ENCODE results near the gene NPR2. TPM values are rescaled to one million over a fixed set of nuclear protein-coding genes. Genes with fewer than 3 reads are reported as not detected.

The NPR2 gene
- total RNA-seq, 1 experiment from 2014 or later = 12.5 TPM

- Histone ChIP-seq H4K8ac (replicated peaks; ENCODE audit: insufficient read length, low read depth, low read length) (no peak overlapping the region), H2BK5ac (ENCODE audit: insufficient read length, low read length) (no peak overlapping the region), H2BK12ac (ENCODE audit: insufficient read length, low read depth, low read length) (no peak overlapping the region), H2AFZ (ENCODE audit: low read length) (no peak overlapping the region), H3K23me2 (ENCODE audit: insufficient read length, low read depth, low read length, poor library complexity, severe bottlenecking) (peaks cover 3% of the 10 kb centered on the region), H3K56ac (ENCODE audit: insufficient read length, low read depth, low read length) (no peak overlapping the region), H3K27ac (ENCODE audit: insufficient read length, low read depth, low read length) (no peak overlapping the region), H3K14ac (ENCODE audit: insufficient read depth, low read length) (no peak overlapping the region), H4K91ac (ENCODE audit: insufficient read length, low read depth, low read length) (no peak overlapping the region), H3K9me3 (ENCODE audit: control insufficient read depth, low read depth, low read length) (no peaks in the 10 kb centered on the region), H3K27me3 (ENCODE audit: insufficient read depth, low read length) (no peaks in the 10 kb centered on the region), H3K79me2 (ENCODE audit: insufficient read depth, low read length) (no peaks in the 10 kb centered on the region), H3K4me2 (ENCODE audit: insufficient read depth, insufficient read length, low read length) (no peak overlapping the region), H2BK120ac (ENCODE audit: low read depth, low read length, poor library complexity, severe bottlenecking) (no peak overlapping the region), H4K5ac (ENCODE audit: insufficient read length, low read depth, low read length) (no peak overlapping the region), H3K23ac (ENCODE audit: insufficient read length, low read depth, low read length) (no peak overlapping the region), H3T11ph (ENCODE audit: low read length) (no peak overlapping the region), H4K20me1 (ENCODE audit: control insufficient read depth, insufficient read depth, insufficient read length) (no peaks in the 10 kb centered on the region), H3K79me1 (ENCODE audit: insufficient read depth, low read depth, low read length, poor library complexity, severe bottlenecking) (no peaks in the 10 kb centered on the region), H2BK15ac (ENCODE audit: low read depth, low read length) (no peak overlapping the region), H3K18ac (ENCODE audit: insufficient read length, low read depth, low read length) (no peak overlapping the region), H3K4me1 (ENCODE audit: insufficient read depth, low read length) (no peaks in the 10 kb centered on the region), H3K4ac (ENCODE audit: low read depth, low read length) (no peak overlapping the region), H3K9ac (ENCODE audit: extremely low read depth, insufficient read length, low read length) (no peak overlapping the region), H2AK5ac (ENCODE audit: insufficient read length, low read length) (no peak overlapping the region), H2BK20ac (ENCODE audit: low read depth, low read length, poor library complexity, severe bottlenecking) (no peak overlapping the region)
- Mint-ChIP-seq H3K27me3 (ENCODE audit: low read depth) (peaks cover 4% of the 10 kb centered on the region), H3K4me1 (peaks cover 17 to 19% of the 10 kb centered on the region in 2 experiments), H3K36me3 (ENCODE audit: insufficient read depth in 1 of 3, low read depth in 3 of 3) (peaks cover 0 to 14% (median 8%) of the 10 kb centered on the region in 3 experiments; a peak in 6 of 7 replicates), H3K9me3 (no peaks in the 10 kb centered on the region), H3K27ac (peak overlapping the region in 1 of 3 experiments; percentile 39; a peak in 1 of 7 replicates), H3K4me3 (no peak overlapping the region)
- DNase-seq = no peak
- TF ChIP-seq CTCF (conservative IDR thresholded peaks at IDR 0.05) = no peak
- no CpG with 5 or more reads among the region's 2 CpGs for WGBS (ENCODE audit: extremely low coverage, insufficient read length, low lambda C conversion rate)
These were observed 1.9 kb upstream of the NPR2 start for GRCh38 chr9:35789541-35789940.
